Sigmoid colon (tissue), 4 donors: Measurements from ENCODE around the gene SOSTDC1.

Experiments
- EP300 ChIP-seq, 4 donors: sonication (generic); formaldehyde crosslinking; IDR thresholded peaks; one replicate each; pipeline ENCODE4 v1.6.1; 2017; ENCODE audit warnings: antibody characterized with exemption in 4 of 4
- POLR2A ChIP-seq, 2 donors: fragments of 450-650 bp; IDR thresholded peaks; one replicate each; pipeline ENCODE4 v1.6.1; 2016; ENCODE audit warnings: antibody characterized with exemption in 2 of 2, mild to moderate bottlenecking in 2 of 2, moderate library complexity in 2 of 2
- POLR2AphosphoS5 ChIP-seq, 4 donors: sonication (generic); formaldehyde crosslinking; IDR thresholded peaks; one replicate each; pipeline ENCODE4 v1.6.1; 2017; ENCODE audit warnings: antibody characterized with exemption in 4 of 4
- TF ChIP-seq, protein P1 (sequence below), 4 experiments: fragments of 450-650 bp in 3 of 4; fragments of 200-600 bp in 1 of 4; IDR thresholded peaks; one replicate each; pipeline ENCODE4 v1.5.1; 2016 to 2019; ENCODE audit warnings: antibody characterized with exemption in 4 of 4, mild to moderate bottlenecking in 3 of 4, moderate library complexity in 2 of 4

DNA sequence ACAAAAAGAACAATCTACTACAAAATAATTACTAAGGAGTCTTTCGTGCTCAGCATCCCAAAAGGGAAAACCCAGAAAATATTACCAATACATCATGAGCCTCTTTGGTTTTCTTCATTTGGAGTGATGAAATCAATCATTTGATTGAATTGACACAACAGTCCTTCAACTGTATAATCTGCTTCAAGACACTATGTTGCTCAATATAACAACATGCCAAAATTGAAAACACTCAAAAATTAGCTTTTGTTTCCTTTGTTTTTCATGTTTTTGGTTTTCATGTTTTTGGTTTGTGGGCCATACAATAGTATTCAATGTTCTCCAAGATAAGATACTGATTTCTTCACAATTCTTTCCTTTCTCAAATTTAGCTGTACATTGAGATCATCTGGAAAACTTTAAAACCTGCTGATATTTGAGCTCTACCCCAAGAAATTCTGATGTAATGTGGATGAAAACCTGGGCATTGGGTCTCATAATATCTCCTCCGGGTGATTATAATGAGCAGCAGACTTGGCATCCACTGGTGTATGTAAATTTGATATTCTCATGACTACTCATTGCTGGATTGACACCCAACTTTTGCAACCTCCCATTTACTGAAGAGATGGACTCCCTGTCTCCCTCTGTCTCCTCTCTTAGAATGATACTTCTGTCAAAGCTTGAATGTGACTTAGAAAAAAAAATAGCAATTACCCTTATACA lies 4.6 kb downstream of the SOSTDC1 start:
- TF ChIP-seq, protein P1, sequence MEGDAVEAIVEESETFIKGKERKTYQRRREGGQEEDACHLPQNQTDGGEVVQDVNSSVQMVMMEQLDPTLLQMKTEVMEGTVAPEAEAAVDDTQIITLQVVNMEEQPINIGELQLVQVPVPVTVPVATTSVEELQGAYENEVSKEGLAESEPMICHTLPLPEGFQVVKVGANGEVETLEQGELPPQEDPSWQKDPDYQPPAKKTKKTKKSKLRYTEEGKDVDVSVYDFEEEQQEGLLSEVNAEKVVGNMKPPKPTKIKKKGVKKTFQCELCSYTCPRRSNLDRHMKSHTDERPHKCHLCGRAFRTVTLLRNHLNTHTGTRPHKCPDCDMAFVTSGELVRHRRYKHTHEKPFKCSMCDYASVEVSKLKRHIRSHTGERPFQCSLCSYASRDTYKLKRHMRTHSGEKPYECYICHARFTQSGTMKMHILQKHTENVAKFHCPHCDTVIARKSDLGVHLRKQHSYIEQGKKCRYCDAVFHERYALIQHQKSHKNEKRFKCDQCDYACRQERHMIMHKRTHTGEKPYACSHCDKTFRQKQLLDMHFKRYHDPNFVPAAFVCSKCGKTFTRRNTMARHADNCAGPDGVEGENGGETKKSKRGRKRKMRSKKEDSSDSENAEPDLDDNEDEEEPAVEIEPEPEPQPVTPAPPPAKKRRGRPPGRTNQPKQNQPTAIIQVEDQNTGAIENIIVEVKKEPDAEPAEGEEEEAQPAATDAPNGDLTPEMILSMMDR (IDR thresholded peaks at IDR 0.05), result no peak
- TF ChIP-seq POLR2A (IDR thresholded peaks at IDR 0.05) (no peak), POLR2AphosphoS5 (IDR thresholded peaks at IDR 0.05) (no peak), EP300 (IDR thresholded peaks at IDR 0.05) (no peak)
